ENCODE results near the gene ERFE. TPM values are rescaled to one million over a fixed set of nuclear protein-coding genes. Genes with fewer than 3 reads are reported as not detected.

The ERFE gene
- total RNA-seq, 1 experiment from 2014 or later = 10.3 TPM

DNA sequence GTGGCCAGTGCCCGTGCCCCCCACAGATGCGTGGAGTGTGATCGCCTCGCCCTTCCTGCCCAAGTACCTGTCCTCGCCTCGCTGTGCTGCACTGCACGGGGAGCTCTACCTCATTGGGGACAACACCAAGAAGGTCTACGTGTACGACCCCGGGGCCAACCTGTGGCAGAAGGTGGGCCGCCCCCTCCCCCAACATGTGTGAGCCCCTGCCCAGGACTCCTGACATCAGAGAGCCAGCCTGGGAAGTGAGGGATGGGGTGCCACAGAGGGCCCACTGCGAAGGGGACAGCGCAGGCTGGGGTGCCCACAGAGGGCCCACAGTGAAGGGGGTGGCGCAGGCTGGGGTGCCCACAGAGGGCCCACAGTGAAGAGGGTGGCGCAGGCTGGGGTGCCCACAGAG lies 9.8 kb upstream of the ERFE start:
- CTCF ChIA-PET = no interaction called here
- no peaks in the 10 kb centered on the region for H3K9me3 ChIP-seq (ENCODE audit: control insufficient read depth, insufficient read depth, low read depth, low read length)
- no peak overlapping the region for H3K27ac ChIP-seq (ENCODE audit: low read length)
- TF ChIP-seq POLR2AphosphoS5 (IDR thresholded peaks at IDR 0.05; ENCODE audit: low read depth, low read length) (no peak), TCF7L2 (IDR thresholded peaks at IDR 0.05; ENCODE audit: low read depth, low read length) (no peak), SIN3A (IDR thresholded peaks at IDR 0.05; ENCODE audit: borderline replicate concordance, insufficient read depth, low read depth, low read length) (no peak)
- TF ChIP-seq, protein P1, sequence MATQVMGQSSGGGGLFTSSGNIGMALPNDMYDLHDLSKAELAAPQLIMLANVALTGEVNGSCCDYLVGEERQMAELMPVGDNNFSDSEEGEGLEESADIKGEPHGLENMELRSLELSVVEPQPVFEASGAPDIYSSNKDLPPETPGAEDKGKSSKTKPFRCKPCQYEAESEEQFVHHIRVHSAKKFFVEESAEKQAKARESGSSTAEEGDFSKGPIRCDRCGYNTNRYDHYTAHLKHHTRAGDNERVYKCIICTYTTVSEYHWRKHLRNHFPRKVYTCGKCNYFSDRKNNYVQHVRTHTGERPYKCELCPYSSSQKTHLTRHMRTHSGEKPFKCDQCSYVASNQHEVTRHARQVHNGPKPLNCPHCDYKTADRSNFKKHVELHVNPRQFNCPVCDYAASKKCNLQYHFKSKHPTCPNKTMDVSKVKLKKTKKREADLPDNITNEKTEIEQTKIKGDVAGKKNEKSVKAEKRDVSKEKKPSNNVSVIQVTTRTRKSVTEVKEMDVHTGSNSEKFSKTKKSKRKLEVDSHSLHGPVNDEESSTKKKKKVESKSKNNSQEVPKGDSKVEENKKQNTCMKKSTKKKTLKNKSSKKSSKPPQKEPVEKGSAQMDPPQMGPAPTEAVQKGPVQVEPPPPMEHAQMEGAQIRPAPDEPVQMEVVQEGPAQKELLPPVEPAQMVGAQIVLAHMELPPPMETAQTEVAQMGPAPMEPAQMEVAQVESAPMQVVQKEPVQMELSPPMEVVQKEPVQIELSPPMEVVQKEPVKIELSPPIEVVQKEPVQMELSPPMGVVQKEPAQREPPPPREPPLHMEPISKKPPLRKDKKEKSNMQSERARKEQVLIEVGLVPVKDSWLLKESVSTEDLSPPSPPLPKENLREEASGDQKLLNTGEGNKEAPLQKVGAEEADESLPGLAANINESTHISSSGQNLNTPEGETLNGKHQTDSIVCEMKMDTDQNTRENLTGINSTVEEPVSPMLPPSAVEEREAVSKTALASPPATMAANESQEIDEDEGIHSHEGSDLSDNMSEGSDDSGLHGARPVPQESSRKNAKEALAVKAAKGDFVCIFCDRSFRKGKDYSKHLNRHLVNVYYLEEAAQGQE (IDR thresholded peaks at IDR 0.05; ENCODE audit: insufficient read depth in 1 of 2, low read depth in 2 of 2, low read length in 1 of 2) = no peak
- TF ChIP-seq, protein P2, sequence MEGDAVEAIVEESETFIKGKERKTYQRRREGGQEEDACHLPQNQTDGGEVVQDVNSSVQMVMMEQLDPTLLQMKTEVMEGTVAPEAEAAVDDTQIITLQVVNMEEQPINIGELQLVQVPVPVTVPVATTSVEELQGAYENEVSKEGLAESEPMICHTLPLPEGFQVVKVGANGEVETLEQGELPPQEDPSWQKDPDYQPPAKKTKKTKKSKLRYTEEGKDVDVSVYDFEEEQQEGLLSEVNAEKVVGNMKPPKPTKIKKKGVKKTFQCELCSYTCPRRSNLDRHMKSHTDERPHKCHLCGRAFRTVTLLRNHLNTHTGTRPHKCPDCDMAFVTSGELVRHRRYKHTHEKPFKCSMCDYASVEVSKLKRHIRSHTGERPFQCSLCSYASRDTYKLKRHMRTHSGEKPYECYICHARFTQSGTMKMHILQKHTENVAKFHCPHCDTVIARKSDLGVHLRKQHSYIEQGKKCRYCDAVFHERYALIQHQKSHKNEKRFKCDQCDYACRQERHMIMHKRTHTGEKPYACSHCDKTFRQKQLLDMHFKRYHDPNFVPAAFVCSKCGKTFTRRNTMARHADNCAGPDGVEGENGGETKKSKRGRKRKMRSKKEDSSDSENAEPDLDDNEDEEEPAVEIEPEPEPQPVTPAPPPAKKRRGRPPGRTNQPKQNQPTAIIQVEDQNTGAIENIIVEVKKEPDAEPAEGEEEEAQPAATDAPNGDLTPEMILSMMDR (IDR thresholded peaks at IDR 0.05) = no peak
- ATAC-seq = no peak
- POLR2A ChIA-PET = no interaction called here
- H3K36me3 ChIP-seq (ENCODE audit: control insufficient read depth, insufficient read depth, low read length) = no peaks in the 10 kb centered on the region
- H3K4me3 ChIP-seq (ENCODE audit: low read depth in 2 of 2, low read length in 2 of 2) = no peak overlapping the region
- H3K4me1 ChIP-seq (ENCODE audit: control insufficient read depth, insufficient read depth, low read length) = no peaks in the 10 kb centered on the region
- in situ Hi-C loops (cut with HindIII; ENCODE audit: low pct_unique_long_range_greater_than_20kb, low sequenced_read_pairs) (no loop called here), intact Hi-C loops (cut with micrococcal nuclease; ENCODE audit: unreplicated experiment) (no loop called here)
- BruUV-seq (replicated peaks) = no TSS peak
- no peaks in the 10 kb centered on the region for H3K27me3 ChIP-seq (ENCODE audit: control insufficient read depth, insufficient read depth, low read length)
- no peak for DNase-seq (ENCODE audit: low read depth, low spot score)

DNA sequence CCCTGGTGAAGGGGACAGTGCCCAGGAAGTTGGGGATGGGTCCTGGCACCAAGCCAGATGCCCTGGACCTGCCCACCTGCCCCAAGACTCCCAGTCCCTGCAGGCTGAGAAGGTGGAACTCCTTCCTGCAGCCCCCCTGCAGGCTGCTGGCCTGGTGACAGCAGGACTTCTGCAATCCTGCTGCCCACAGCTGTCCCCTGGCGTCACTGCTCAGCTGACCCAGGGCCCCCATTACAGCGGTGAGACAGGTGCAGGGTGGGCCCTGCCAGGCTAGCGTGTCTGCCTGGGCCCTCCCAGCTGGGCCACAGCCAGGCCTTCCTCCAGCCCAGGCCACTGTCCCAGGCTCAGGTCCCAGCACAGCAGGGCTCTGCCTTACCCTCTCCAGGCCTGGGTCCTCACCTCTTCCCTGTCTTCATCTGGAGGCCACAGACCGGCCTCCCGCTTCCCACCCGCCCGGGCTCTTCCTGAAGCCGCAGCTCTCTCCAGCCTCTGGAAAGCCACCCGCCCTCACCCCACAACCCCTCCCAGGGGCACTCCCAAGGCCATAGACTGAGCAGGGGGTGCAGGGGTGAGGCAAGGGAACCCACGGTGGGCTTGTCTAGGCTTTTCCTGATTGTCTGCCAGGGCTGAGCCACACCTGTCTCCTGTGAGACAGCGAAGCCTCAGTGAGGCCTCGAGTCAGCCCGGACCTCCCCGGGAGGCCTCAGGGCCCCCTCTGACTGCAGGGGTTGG lies 8.8 kb upstream of the ERFE start:
- Histone ChIP-seq H3K9me3 (ENCODE audit: control insufficient read depth, insufficient read depth, low read depth, low read length) (no peaks in the 10 kb centered on the region), H3K4me3 (ENCODE audit: low read depth in 2 of 2, low read length in 2 of 2) (no peak overlapping the region), H3K27ac (ENCODE audit: low read length) (no peak overlapping the region), H3K4me1 (ENCODE audit: control insufficient read depth, insufficient read depth, low read length) (no peaks in the 10 kb centered on the region), H3K36me3 (ENCODE audit: control insufficient read depth, insufficient read depth, low read length) (no peaks in the 10 kb centered on the region), H3K27me3 (ENCODE audit: control insufficient read depth, insufficient read depth, low read length) (no peaks in the 10 kb centered on the region)
- BruUV-seq (replicated peaks) = no TSS peak
- CTCF ChIA-PET = no interaction called here
- POLR2A ChIA-PET = no interaction called here
- ATAC-seq (peak; percentile 34), DNase-seq (ENCODE audit: low read depth, low spot score) (no peak)
- in situ Hi-C loops (cut with HindIII; ENCODE audit: low pct_unique_long_range_greater_than_20kb, low sequenced_read_pairs) = no loop called here
- intact Hi-C loops (cut with micrococcal nuclease; ENCODE audit: unreplicated experiment) = no loop called here
- TF ChIP-seq, protein P2 (IDR thresholded peaks at IDR 0.05) = no peak
- TF ChIP-seq TCF7L2 (IDR thresholded peaks at IDR 0.05; ENCODE audit: low read depth, low read length) (no peak), SIN3A (IDR thresholded peaks at IDR 0.05; ENCODE audit: borderline replicate concordance, insufficient read depth, low read depth, low read length) (no peak)
- TF ChIP-seq, protein P1 (IDR thresholded peaks at IDR 0.05; ENCODE audit: insufficient read depth in 1 of 2, low read depth in 2 of 2, low read length in 1 of 2) = no peak
